GM18873 (cell line): ENCODE measurements around the gene CLRN3.

Experiments
- ATAC-seq: cut with Tn5 transposase; IDR thresholded peaks from one replicate; pipeline ENCODE4 v1.9.1; 2021; ENCODE audit warnings: mild to moderate bottlenecking, moderate library complexity, moderate number of reproducible peaks; ENCODE audit not compliant: unreplicated experiment, low FRiP score

CLRN3 gene

GRCh38 chr10:127920306-127921074 is 27.7 kb upstream of the CLRN3 start:
- no peak for ATAC-seq

GRCh38 chr10:127919418-127920271 is 26.9 kb upstream of the CLRN3 start:
- ATAC-seq, result no peak

DNA sequence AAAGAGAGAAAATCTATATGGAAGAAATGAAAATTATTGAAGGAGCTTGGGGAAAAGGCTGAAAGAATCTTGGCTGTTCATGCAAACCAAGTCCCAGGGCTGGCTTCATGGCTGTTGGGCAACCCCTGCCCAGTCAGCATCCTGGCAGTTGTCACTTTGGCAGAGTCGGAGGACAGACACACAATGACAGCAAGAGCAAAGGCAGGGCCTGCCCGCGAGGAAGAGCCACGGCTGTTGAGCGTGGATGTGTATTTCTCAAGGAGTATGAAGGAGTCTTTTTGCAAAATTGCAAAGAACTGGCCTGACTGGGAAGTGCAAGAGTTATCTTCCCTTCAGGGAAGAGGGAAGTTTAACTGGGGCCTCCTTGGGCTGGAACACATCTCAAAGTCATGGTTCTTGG is 25.8 kb upstream of the CLRN3 start:
- ATAC-seq, result no peak

DNA sequence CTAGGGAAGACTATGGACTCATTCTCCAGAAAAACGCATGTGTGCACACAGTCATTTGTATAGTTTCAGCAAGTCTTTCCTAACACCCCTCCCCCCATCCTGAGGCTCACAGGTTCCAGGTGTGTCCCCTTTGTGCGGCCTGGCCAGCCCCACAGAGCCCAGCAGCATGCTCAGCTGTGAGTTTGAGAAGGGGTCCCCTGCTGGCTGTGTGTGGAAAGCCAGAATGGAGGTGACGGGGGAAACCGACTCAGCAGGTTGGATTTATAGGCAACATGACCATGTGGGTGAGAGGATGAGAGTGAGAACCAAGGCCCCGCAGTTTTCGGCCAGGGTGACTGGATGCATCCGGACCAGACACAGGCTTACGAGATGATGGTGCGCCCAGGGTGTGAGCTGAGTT is 24.1 kb upstream of the CLRN3 start:
- ATAC-seq, result no peak

GRCh38 chr10:127915324-127915723 is 22.6 kb upstream of the CLRN3 start:
- no peak for ATAC-seq

- no peak for ATAC-seq
Observed at GRCh38 chr10:127913368-127913759, 20.6 kb upstream of the CLRN3 start.

DNA sequence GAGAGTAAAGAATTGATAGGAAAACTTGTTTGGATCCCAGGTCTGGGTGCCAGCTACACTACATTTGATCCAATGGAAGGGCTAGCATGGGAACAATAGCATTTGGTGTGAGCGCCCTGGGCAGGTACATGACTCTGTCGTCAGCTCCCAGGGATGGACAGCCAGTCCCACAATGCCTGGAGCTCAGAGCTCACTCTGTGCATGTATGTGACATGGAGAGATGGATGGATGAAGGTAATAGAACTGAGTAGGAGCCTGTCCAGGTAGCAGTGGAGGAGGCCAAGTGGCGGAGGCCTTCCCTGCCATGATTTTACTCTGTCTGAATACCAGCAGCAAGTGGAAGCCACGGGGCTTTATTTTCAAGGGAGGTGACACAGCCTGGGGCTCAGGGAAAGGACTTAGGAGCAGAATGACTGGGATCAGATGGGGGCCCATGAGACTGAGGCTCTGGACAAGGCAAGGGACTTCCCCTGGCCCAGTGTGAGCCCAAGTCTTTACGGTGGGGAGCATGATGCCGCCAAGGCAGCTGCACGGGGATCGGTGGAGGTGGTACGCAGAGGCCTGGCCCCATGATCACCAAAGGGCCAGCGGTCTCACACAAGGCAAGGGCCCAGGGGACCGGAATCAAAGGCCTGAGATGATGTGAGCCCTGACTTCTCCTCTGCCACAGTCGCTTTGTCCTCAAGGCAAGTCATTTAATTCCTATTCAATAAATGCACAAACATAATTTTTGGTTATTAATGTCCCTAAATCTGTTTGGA is 20.0 kb upstream of the CLRN3 start:
- ATAC-seq, result no peak

- no peak for ATAC-seq
Observed at GRCh38 chr10:127911867-127912257, 19.1 kb upstream of the CLRN3 start.

GRCh38 chr10:127911218-127911866 is 18.6 kb upstream of the CLRN3 start:
- no peak for ATAC-seq

- ATAC-seq, result no peak
Observed at GRCh38 chr10:127910464-127910770, 17.7 kb upstream of the CLRN3 start.

DNA sequence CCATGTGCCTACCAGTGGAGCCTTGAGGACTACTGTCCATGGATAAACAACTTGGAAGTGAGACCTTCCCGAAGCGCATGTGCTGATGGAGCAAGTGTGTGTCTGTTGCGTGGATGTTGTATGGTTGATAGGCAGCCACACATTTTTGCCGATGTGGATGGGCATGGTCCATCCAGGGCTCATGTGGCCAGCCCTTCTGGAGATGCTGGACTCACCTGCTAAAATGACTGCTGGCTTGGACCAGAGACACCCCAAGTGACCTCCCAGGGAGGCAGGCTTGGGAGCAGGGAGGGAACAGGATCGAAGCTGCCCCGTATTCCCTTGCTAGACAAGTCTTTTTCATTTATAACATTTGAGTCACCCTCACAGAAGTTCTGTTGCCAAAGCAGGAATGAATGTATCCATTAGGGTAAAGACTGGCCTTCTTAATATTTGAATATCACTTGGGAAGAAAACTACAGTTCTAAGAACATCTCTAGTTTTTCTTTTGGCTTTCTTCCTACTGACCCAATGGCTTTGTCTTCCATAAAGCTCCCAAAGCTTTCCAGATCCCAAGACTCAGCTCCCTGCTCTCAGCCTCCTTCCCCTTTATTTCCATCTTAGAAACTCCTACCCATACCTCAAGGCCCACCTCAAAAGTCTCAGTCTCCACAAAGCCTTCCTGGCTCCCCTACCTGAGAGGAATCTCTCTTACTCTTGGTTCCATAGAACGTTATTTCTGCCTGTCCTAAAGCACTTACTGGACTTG is 17.1 kb upstream of the CLRN3 start:
- no peak for ATAC-seq

DNA sequence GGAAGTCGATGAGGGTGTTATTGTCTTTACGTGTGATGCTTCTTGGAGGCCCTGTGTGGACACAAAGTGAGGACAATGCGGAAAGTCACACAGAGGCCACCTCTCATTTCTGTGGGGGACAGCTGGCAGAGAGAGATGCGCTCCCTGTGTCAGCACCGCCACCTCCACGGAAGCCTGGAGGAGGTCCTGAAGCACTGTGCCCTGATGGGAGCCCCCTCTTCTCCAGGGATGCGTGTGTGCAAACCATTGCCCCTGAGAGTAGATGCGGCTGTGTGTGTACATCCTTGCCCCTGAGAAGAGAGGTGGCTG is 16.2 kb upstream of the CLRN3 start:
- no peak for ATAC-seq

GRCh38 chr10:127908106-127908958 is 15.6 kb upstream of the CLRN3 start:
- ATAC-seq, result no peak

DNA sequence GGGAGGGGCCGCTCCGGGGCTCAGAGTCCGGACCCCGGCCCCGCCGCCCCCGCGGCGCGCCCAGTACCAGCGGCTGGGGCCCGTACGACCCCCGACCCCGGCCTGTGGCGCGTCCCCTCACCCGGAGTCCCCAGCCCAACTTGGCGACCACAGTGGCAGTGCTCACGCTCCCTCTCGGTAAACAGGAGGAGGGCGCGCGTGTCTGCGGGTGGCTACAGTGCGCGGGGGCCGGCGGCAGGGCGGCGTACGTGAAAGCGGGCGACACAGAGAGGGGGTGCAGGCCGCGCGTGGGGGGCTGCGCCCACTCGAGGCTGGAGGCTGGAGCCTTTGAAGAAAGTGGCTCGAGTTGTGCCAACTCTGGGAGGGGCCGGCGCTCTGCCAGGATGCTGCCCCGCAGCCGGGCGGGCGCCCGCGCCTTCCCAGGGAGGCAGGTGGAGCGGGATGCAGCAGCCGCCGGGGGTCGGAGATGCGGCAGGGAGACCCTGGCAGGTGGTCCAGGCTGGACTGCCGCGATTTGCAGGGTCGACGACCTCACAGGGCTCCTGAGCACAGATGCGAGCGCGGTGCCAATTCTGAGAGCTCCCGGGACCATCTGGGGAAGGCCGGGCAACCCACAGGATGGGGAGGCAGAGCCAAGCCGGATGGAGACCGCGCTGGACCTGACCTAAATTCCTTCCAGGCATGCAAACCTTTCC is 14.8 kb upstream of the CLRN3 start:
- no peak for ATAC-seq

DNA sequence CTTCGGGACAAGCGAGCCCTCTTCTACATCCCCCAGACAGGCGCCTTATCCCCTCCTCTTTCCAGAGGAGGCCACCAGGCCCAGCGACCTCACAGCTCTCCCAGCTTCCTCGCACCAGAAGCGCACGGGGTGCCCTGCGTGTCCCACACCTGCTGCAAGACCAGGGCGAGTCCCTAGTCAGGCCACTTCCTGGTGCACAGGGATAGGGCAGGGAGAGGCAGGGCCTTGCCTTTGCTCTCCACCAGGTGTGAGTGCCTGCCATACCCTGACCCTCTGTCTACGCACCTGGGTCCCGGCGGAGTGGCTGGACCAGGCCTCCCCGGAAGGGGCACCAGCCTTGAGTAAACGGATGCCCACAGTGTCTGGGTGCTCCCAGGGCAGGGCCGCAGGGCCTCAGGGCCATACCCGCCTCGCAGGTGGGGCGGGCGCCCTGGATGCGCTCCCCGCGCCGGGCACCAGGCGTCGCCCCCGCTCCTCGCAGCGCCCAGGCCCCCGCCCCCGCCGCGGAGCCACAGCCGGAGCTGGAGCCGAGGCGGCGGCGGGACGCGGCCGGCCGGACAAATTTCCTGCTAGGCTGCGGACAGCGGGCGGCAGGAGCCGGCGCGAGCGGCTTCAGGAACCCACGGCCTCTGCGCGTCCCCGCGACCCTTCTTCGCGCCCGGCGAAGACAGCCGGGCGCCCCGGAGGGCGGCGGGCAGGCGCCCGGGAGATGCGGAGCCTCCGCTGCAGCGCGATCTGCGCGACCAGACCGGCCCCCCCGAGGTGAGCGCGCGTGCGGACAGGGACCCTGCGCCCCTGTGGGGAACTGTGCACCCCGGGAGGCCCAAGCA is 14.0 kb upstream of the CLRN3 start, which contains the start of gene PTPRE:
TSS of gene PTPRE (plus strand) at position 556 of the 830 bp plus-strand sequence. CDS start 133,779 bp downstream, outside the sequence.
- ATAC-seq, result no peak

- no peak for ATAC-seq
Observed at GRCh38 chr10:127905848-127906261, 13.1 kb upstream of the CLRN3 start.

DNA sequence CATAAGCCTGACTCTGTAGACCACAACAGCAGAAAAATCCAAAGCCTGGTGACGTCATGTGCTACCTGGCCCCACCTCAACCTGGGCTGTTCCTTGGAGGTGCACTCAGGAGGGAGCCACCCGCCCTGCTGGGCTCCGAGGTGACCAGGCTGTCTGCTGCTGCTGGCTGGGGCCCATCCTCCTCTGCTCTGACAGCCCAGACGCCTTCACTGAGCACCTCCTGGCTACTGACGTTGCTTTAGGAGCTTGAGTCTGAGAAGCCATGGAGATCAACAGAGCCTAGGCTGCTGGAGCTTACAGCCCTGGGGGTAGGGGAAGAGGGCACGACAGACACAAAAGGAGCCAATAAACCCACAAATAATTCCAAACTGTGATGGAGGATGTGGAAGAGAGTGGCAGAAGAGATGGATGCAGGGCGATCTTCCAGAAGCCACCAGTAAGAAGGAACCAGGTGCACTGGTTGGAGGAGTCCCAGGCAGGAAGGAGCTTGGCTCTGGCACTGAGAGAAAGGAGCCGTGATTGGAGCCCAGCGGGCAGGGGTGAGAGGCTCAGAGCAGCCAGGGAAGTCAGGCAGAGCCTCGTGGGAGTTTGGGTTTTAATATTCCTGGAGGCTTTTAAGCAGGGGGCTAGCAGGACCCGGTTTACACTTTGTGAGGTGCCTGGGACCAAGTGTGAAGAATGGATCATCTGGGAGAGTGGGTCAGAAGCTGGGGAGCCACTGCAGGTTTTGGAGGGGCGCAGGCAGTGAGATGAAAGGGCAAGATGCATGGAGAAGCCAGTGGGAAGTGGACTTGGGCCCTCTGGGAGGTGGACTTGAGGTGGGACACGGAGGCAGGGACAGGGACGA is 12.5 kb upstream of the CLRN3 start:
- no peak for ATAC-seq
